D341Med (cell line): ENCODE measurements around the gene ZNF445.
"Not testable (repeated sequence)": the region's sequence is repeated elsewhere in the genome, so short reads cannot be mapped to it uniquely, and the experiment has no call there.

Experiments used
- DNase-seq: peaks from one replicate; pipeline ENCODE4 v3.0.0; 2012; ENCODE audit warnings: low spot score

The ZNF445 gene

DNA sequence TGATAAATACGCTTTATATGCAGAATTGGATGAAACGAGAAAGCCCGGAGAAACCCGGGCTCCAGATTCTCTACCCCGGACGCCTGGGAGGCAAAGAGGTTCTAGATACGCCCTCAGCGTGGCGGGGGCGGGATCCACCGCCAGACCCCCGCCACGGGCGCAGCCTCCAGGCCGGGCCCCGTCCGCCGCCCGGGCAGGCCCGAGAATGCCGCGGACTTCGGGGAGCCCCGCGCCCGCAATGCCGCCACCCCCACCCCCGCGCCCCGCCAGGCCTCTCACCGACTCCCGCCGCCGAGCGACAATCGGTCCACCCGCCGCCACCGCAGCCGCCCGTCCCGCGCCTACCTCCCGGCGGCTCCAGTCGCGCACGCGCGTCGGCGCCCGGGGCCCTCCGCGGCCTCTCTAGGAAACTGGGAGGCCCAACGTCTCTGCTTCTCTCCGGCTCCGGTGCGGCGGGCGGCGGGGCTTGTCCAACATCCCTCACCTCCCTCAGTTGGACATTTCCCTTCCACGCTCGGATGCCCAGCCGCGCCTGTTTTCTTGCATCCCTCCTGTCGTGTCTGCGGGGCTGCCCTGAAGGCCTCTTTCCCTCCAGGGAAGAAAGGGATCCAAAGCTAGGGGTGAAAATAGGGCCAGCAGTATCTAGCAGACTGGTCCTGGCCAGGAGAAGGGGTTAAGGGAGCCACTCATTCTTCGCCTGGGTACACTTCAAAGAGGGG, at the start of gene ZNF445:
Gene ZNF445 (minus strand): TSS at position 359 of the 719 bp plus-strand sequence. CDS start 22,121 bp downstream, outside the sequence.
- peak; percentile 98 for DNase-seq

DNA sequence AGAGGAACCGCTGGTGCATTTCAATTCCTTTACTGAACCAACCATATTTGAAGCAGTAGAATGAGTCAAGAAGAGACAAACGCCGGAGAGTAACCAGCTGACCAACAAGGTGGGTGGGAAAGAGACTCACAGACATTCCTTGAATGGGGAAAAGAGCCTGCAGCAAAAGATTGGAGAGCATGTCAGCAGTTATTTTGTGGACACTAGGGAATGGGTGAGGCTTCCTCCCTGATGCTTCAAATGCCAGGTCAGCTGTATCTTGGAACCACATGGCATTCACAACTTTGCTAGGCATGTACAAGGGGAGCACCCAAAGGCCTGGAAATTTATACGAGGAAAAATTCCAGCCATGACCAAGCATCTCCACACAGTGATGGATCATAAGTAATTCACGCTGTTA, 47.6 kb upstream of the ZNF445 start:
- no peak for DNase-seq

DNA sequence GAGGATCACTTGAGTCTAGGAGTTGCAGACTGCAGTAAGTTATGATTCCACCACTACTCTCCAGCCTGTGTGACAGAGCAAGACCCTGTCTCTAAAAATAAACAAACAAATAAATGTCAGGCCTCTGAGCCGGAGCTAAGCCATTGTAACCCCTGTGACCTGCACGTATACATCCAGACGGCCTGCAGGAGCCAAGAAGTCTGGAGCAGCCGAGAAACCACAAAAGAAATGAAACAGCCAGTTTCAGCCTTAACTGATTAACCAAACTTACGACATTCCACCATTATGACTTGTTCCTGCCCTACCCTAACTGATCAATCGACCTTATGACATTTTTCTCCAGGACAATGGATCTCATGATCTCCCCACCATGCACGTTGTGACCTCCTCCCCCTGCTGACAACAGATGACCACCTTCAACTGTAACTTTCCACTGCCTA, 45.0 kb upstream of the ZNF445 start:
- no peak for DNase-seq

DNA sequence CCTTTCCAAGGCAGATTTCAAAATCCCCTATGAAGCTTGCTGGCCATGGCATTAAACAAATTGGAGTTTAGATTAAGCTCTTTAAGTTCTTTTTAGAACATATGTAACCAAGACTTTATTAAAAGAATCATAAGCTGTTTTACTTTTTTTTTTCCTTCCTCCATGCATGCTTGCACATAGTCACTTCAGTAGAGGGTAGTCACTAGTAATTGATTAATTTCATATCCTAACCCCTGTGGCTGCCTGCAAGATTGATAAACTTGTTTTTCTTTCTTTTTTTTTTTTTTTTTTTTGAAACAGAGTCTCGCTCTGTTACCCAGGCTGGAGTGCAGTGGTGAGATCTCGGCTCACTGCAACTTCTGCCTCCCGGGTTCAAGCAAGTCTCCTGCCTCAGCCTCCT, 44.3 kb upstream of the ZNF445 start:
- DNase-seq: no peak

DNA sequence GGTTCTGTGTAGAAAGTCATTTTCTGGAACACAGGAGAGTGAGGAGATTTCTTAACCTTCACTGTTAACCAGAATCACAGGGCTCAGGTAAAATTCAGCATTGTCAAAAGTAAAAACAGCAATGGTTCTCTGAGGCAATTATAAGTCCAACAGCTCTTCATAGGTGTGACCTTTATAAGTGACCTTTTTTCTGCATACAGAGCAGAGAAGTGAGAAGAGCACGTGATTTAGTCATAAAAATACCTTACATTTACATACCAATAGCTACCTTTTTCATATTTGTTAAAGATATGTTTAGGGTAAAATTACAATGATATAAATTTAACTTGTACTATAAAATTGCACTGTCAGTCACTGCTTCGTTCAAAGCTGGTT, 41.3 kb upstream of the ZNF445 start:
- no peak for DNase-seq

DNA sequence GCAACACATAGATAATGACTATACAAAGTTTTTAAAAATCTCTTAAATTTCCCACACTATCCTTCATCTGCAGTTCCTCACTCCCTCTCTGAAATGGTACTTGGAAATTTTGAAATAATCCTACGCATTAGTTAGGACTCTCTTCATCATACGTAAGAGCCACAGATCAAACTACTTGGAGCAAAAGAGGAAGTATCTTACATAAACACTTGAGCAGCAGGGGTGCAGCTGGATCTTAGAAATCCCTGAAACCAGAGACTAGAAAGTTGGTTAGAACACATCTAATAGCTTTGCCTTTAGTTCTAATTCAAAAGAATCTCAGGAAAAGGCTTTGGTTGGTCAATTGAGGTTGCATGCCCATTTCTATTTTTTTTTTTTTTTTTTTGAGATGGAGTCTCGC, 38.8 kb upstream of the ZNF445 start:
- no peak for DNase-seq

DNA sequence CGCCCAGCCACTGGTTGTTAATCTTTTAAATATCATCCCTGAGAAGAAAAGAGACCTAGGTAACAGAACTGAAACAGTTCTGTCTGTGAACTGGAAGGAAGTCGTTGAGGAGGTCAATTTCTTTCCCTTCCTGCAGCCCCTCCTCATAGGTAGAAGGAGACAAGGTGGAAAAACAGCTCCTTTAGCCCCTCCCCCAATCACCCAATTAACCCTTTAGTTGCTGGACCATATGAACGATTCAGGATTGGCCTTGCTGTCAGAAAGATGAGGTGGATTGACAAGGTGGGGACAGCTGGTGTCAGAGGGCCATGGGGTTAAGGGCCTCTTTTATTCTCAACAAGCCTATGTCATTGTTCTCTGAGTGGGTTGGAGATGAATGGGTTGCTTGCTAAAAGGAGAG, 36.0 kb upstream of the ZNF445 start:
- DNase-seq: no peak

DNA sequence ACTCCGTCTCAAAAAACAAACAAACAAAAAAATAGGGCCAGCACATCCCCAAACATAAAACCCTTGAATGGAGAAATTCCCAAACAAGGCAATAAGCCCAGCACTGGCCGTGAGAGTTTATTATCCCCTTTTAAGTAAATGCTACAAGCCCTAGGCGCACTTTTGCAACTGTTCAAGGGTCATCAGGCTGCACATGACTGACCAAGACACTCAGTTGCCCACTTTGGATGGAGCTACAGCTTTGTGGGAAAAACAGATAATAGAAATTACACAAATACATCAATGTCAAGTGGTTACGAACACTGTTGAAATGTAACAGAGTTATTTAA, 33.7 kb upstream of the ZNF445 start:
- DNase-seq: no peak

DNA sequence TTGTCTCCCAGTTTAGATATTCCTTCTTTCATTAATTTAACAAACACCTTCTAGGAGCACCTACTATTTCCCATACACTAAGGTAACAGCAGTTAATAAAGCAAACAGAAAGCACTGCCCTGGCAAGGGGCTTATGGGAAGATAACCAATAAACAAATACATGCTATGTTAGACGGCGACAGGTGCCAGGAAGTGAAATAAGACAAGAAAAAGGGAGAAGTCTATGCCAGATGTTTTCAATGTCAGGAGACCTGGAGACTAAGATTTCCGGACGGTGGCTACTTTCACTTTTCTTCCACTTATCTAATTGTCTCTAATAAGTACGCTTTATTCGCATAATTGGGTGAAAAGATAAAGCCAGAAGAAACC, 32.5 kb upstream of the ZNF445 start:
- DNase-seq: no peak

DNA sequence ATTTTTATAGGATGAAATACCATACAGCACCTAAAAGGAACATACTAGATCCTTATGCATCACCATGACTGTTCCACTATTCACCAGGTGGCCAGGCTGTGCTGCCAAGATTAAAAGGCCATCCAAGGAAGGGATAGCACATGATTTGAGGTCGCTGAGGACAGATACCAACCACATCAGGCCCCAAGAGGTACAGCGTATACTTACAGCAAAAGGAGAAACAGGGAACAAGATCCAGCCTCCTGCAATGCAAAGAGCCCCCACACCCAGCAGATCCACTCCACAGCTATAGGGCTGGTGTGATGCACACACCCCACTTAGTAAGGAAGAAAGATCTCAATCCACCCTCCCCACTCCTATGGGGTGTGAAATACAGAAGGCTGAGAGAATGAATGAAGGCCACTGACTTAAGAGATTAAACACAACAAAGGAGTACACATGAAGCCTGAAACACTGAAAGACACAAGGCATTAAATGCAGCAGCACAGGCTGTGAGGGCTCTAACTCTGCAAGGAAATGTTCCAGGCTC, 32.0 kb upstream of the ZNF445 start:
- DNase-seq: no peak

DNA sequence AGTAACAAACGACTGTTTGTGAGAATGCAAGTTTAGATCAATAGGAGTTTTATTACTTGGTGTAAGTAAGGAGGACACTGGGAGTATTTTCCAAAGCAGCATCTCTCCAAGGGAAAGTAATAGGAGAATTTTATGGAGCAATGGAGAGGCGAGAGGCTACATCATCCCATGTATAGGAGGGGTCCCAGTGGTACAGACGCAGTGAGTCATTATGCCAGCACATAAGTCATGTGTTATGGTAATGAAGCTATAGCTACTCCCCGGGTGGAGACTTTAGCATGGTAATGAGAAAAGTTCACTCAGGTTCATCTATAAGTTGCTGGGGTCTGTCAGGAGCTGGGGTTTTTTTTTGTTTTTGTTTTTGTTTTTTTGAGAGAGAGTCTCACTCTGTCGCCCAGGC, 29.5 kb upstream of the ZNF445 start:
- no peak for DNase-seq

DNA sequence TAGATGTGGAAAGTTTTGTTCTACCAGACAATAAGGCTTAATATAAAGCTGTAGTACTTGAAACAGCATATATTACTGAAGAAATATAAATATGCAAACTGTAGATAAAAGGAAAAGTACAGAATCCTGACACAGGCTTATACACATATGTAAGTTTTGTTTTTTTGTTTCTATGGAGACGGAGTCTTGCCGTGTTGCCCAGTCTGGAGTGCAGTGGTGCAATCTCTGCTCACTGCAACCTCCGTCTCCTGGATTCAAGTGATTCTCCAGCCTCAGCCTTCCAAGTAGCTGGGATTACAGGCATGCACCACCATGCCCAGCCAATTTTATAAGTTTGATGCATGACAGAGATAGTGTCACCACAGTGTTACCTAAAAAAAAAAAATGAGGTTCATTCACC, 29.1 kb upstream of the ZNF445 start:
- DNase-seq: no peak

DNA sequence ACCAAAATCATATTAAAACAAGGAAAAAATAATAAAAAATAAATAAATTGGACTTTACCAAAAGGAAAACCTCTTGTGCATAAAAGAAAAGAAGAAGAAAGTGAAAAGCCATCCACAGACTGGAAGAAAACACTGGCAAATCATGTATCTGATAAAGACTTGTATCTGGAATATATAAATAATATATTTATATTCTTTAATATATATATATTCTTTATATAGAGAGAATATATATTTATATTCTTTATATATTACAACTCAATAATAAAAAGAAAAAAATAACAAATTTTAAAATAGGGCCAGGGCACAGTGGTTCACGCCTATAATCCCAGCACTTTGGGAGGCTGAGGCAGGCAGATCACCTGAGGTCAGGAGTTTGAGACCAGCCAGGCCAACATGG, 27.1 kb upstream of the ZNF445 start:
- DNase-seq: no peak

DNA sequence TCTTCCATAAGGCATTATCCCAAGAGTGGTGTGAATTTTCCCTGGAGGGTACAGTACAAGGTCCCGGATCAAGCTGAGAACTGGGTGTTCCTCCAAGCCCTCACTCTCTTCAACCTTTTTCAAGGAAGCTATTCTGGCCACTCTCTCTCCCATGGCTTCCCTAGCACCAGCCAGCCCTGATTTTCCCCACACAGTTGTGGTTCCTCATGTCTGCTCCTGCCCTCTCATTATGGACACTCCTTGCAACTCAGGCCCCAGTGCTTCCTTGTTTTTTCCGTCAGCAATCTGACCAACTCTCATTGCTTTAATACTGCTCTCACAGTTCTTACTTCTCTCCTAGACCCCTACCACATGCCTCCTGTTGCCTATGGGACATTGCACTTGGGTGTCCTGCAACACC, 25.7 kb upstream of the ZNF445 start:
- not testable (repeated sequence) for DNase-seq

DNA sequence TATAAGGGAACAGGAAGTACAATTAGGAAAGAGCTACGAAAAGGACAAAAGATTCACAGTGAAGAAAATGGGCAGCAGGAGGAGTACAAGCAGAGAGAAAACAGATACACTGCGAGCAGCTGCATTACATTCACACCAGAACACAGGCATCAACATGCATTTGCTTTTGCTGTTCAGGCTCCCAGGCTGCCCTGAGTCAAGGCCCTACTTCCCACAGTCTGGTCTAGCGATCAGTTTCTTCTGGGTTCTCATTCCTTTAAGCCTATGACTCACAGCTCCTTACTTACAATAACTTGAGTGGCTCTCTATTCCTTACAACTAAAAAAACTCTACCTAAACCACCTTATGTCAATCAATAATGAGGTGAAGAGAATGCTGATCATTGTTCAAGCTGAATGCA, 24.5 kb upstream of the ZNF445 start:
- DNase-seq: no peak

DNA sequence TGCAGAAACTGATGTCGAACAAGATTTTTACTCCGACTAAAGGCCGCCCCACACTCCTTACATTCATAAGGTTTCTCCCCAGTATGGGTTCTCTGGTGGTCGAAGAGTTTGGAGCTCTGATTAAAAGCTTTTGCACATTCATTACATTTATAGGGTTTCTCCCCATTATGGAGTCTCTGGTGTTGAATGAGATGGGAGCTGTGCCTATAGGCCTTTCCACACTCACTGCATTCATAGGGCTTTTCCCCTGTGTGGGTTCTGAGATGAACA, 22.4 kb upstream of the ZNF445 start:
- not testable (repeated sequence) for DNase-seq

DNA sequence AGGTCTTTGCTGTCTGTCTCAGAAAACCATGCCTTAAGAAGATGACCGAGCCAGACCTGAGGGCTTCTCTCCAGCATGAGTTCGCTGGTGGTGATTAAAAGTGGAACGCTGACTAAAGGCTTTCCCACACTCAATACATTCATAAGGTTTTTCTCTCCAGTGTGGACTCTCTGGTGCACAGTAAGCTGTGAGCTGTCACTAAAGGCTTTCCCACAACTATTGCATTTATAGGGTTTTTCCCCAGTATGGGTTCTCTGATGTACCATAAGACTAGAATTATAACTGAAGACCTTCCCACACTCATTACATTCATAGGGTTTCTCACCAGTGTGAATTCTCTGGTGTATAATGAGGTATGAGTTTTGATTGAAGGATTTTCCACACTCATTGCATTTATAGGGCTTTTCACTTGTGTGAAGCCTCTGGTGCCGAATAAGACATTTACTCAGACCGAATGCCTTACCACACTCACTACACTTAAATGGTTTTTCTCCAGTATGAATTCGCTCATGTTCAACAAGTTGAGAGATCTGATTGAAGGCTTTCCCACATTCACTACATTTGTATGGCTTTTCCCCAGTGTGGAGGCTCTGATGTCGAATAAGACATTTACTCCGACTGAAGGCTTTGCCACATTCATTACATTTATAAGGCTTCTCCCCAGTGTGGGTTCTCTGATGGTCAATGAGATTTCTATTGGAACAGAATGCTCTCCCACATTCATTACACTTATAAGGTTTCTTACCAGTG, 21.9 kb upstream of the ZNF445 start:
- no peak for DNase-seq

DNA sequence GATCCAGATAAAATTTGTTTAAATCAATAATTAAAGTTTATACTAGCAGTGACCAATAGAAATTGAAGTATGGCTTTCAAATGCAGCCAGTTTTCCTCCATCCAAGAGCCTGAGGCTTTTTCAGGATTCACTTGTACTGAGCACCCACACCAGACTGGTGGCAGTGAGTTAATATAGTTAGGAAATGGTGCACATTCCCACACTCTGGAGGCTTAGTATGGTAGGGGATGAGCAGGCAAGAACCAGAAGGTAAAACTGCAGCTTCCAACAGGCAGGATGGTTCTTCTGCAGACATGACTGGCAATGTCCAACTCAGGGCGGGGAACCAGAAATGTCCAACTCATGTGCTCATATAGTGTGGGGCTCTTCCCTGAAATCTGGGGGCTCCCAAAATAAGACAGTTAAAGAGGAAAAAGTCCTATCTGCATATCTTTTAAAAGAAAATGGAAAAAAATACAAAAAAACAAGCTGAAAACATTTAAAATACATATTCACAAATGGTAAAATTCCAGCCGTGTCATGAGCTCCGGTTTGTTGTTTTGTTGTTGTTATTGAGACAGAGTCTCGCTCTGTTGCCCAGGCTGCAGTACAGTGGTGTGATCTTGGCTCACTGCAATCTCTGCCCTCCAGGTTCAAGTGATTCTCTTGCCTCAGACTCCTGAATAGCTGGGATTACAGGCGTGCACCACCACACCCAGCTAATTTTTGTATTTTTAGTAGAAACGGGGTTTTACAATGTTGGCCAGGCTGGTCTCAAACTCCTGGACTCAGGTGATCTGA, 18.4 kb upstream of the ZNF445 start:
- no peak for DNase-seq

DNA sequence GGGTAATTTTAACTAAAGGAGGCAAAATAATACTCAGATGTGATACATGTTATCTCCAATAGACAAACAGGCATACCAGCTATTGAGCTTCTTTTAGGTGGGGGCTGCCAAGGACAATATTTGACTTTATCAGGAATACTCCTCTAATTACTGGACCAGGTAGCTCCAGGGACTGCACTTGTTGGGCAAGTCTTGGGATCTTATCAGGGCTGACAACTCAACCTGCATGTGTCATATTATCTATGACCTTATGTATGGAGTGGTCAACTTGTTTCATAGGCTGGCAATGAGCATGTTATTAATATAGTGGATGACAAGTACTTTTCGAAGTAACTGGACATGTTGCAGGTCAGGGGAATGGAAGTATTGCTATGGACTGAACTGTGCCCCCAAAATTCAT, 15.0 kb upstream of the ZNF445 start:
- DNase-seq: no peak

DNA sequence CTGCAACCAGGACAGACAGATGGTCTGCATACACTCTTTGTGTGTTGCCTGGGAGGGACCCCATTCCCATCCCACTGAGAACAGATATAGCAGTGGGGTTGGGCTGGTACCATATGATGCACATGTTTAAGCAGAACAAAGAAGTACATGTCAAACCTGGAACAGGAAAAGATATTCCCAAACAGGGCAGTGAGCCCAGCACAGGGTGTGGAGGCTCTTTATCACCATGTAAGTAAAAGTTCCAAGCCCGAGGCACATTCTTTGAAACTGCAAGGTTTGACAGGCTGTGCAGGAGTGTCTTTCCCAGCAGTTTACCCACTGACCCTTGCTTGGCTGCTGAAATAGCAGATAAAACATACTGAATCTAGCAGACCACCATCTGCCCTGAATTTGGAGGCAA, 5.3 kb upstream of the ZNF445 start:
- DNase-seq: no peak

DNA sequence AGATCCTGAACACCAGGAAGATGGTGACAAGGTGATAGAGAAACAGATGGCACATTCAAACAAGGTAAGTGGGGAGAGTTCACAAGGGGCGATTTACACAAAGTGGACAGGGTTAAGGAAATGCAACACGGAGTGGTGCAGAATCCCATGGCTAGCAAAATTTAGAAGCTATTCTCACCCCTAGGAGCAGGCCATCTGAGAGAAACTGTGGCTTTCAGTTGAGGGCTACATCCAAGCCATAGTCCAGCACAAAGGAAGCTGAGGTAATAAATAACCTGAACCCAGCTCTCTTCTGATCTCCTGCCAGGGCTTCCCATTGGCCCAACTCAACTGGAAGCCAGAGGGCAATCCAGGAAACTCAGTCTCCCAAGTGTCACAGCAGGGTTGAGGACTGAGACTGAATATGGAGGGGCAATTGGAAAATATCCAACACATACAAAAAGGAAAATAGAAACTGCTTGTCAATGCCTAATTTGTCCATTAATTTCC, 1.2 kb upstream of the ZNF445 start:
- no peak for DNase-seq

DNA sequence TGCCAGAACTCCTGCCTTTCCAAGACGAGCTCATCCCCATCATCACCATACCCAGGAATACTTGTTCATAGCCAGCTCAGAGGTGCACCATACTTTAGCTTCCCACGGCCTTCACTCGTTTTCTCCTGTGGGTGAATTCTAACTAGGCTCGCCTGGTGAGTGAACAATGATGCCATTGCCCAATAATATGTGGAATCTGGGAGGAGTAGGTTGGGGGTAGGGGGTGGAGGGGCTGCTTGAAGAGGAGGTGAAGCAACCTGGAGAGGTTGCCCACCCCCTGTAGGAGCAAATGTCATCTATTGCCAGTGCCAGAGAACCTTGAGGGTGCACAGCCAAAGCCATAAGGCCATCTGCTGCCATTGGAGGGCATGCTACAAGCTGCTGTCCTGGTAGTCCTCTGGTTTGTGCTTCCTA, 592 bp upstream of the ZNF445 start:
- DNase-seq: no peak

DNA sequence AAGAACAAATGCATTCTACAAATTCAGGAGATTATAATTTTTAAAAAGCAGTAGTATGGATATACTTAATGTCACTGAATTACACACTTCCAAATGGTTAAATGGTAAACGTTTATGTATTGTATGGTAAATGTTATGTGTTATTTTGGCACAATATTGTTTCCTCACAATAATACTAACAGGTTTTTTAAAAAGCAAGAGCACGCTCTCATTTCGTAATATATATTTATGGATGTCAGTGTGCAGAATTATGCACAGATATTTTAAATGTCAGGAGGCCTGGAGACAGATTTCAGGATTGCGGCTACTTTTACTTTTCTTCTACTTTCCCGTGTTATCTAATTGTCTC, 533 bp downstream of the ZNF445 start:
- DNase-seq: no peak
